Measurements from ENCODE around the gene TEAD1. TPM values are rescaled to one million over a fixed set of nuclear protein-coding genes. Genes with fewer than 3 reads are reported as not detected.

Gene TEAD1
- total and polyA plus RNA-seq, 4 donors, result 9.1 to 38.4 (median 10.7) TPM

DNA sequence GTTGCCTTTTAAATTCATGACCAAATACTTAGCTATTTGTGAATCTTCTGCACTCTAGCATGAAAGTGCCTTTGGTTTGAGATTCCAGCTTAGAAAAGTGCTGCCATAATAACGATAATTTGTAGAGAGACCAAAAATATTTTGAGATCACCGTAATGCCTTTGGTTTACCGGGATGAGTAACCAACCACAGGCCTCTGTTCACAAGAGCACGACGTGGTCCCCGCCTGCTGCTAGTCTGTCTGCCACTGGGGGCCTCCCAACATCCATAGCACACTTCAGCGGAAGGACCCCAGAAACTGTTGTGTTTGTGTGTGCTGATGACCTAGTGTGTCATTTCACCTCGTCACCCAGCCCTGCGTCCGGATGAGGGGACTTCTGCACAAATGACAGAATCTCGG, 267.9 kb downstream of the TEAD1 start:
- no peak overlapping the region for H3K4me3 ChIP-seq (ENCODE audit: low read depth in 1 of 3, low read length in 3 of 3)
- no peak for DNase-seq (ENCODE audit: low spot score)
- 97% methylated on average over 11 of the region's 11 CpGs for WGBS
- no peak overlapping the region for H3K9ac ChIP-seq (ENCODE audit: low read depth in 1 of 2, low read length in 2 of 2)
- peaks cover 0 to 1% (median 0%) of the 10 kb centered on the region in 4 donors for H3K9me3 ChIP-seq (ENCODE audit: control insufficient read depth in 4 of 4, low read length in 3 of 4)
- H3K27ac ChIP-seq (ENCODE audit: low read depth in 1 of 2, low read length in 2 of 2), result no peak overlapping the region
- no peaks in the 10 kb centered on the region for H3K4me1 ChIP-seq (ENCODE audit: control insufficient read depth in 4 of 4, insufficient read depth in 4 of 4, low read length in 3 of 4)
- TF ChIP-seq HNF4A (conservative IDR thresholded peaks at IDR 0.05) (no peak), RXRA (IDR thresholded peaks at IDR 0.05) (no peak), RAD21 (IDR thresholded peaks at IDR 0.05) (no peak), REST (IDR thresholded peaks at IDR 0.05) (no peak), JUND (IDR thresholded peaks at IDR 0.05) (no peak), FOXA2 (IDR thresholded peaks at IDR 0.05) (no peak), TAF1 (conservative IDR thresholded peaks at IDR 0.05) (no peak), YY1 (IDR thresholded peaks at IDR 0.05) (no peak), NR2F2 (IDR thresholded peaks at IDR 0.05) (no peak), SP1 (IDR thresholded peaks at IDR 0.05) (no peak), FOXA1 (IDR thresholded peaks at IDR 0.05) (no peak)
- TF ChIP-seq, protein P1, sequence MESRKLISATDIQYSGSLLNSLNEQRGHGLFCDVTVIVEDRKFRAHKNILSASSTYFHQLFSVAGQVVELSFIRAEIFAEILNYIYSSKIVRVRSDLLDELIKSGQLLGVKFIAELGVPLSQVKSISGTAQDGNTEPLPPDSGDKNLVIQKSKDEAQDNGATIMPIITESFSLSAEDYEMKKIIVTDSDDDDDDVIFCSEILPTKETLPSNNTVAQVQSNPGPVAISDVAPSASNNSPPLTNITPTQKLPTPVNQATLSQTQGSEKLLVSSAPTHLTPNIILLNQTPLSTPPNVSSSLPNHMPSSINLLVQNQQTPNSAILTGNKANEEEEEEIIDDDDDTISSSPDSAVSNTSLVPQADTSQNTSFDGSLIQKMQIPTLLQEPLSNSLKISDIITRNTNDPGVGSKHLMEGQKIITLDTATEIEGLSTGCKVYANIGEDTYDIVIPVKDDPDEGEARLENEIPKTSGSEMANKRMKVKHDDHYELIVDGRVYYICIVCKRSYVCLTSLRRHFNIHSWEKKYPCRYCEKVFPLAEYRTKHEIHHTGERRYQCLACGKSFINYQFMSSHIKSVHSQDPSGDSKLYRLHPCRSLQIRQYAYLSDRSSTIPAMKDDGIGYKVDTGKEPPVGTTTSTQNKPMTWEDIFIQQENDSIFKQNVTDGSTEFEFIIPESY (IDR thresholded peaks at IDR 0.05), result no peak
- no peaks in the 10 kb centered on the region for H3K27me3 ChIP-seq (ENCODE audit: control insufficient read depth in 4 of 4, insufficient read depth in 4 of 4, low read length in 3 of 4)
- peaks cover 6 to 45% (median 20%) of the 10 kb centered on the region in 4 donors for H3K36me3 ChIP-seq (ENCODE audit: control insufficient read depth in 4 of 4, insufficient read depth in 3 of 4, low read depth in 1 of 4, low read length in 3 of 4)

GRCh38 chr11:12943311-12943710, 269.1 kb downstream of the TEAD1 start:
- TF ChIP-seq, protein P1 (IDR thresholded peaks at IDR 0.05), result no peak
- TF ChIP-seq JUND (IDR thresholded peaks at IDR 0.05) (no peak), ATF3 (IDR thresholded peaks at IDR 0.05) (no peak), GABPA (IDR thresholded peaks at IDR 0.05 in 1 of 2, conservative IDR thresholded peaks at IDR 0.05 in 1 of 2) (no peak), REST (IDR thresholded peaks at IDR 0.05) (no peak)
- Histone ChIP-seq H3K4me3 (ENCODE audit: low read depth in 1 of 3, low read length in 3 of 3) (no peak overlapping the region), H3K9me3 (ENCODE audit: control insufficient read depth in 4 of 4, low read length in 3 of 4) (peaks cover 0 to 1% (median 0%) of the 10 kb centered on the region in 4 donors), H3K27ac (ENCODE audit: low read depth in 1 of 2, low read length in 2 of 2) (no peak overlapping the region), H3K4me1 (ENCODE audit: control insufficient read depth in 4 of 4, insufficient read depth in 4 of 4, low read length in 3 of 4) (no peaks in the 10 kb centered on the region), H3K36me3 (ENCODE audit: control insufficient read depth in 4 of 4, insufficient read depth in 3 of 4, low read depth in 1 of 4, low read length in 3 of 4) (peaks cover 6 to 40% (median 19%) of the 10 kb centered on the region in 4 donors), H3K27me3 (ENCODE audit: control insufficient read depth in 4 of 4, insufficient read depth in 4 of 4, low read length in 3 of 4) (no peaks in the 10 kb centered on the region), H3K9ac (ENCODE audit: low read depth in 1 of 2, low read length in 2 of 2) (no peak overlapping the region)
- no peak for DNase-seq (ENCODE audit: low spot score)
- WGBS, result 94% methylated on average over 5 of the region's 5 CpGs

All from liver (tissue), 9 donors.